Measurements from ENCODE around the gene CNGB1.
"Not testable (repeated sequence)": the region's sequence is repeated elsewhere in the genome, so short reads cannot be mapped to it uniquely, and the experiment has no call there.

The CNGB1 gene

GRCh38 chr16:57886427-57886826, 84.5 kb downstream of the CNGB1 start:
- no peak for DNase-seq (ENCODE audit: low read depth)

- DNase-seq (ENCODE audit: low read depth) = no peak
These were observed 86.2 kb downstream of the CNGB1 start for GRCh38 chr16:57884655-57885133.

- DNase-seq (ENCODE audit: low read depth) = no peak
These were observed 86.8 kb downstream of the CNGB1 start for GRCh38 chr16:57883953-57884654.

- DNase-seq (ENCODE audit: low read depth) = no peak
These were observed 87.4 kb downstream of the CNGB1 start for GRCh38 chr16:57883480-57883879.

GRCh38 chr16:57882792-57883191, 88.1 kb downstream of the CNGB1 start:
- DNase-seq (ENCODE audit: low read depth) = no peak

GRCh38 chr16:57882206-57882605, 88.7 kb downstream of the CNGB1 start:
- no peak for DNase-seq (ENCODE audit: low read depth)

GRCh38 chr16:57878586-57878985, 92.3 kb downstream of the CNGB1 start:
- DNase-seq (ENCODE audit: low read depth) = no peak

- no peak for DNase-seq (ENCODE audit: low read depth)
These were observed 94.7 kb downstream of the CNGB1 start for GRCh38 chr16:57876210-57876609.

- no peak for DNase-seq (ENCODE audit: low read depth)
These were observed 95.6 kb downstream of the CNGB1 start for GRCh38 chr16:57875347-57875746.

GRCh38 chr16:57873218-57873617, 97.7 kb downstream of the CNGB1 start:
- no peak for DNase-seq (ENCODE audit: low read depth)

- not testable (repeated sequence) for DNase-seq (ENCODE audit: low read depth)
These were observed 98.2 kb downstream of the CNGB1 start for GRCh38 chr16:57872764-57873163.

- no peak for DNase-seq (ENCODE audit: low read depth)
These were observed 99.5 kb downstream of the CNGB1 start for GRCh38 chr16:57871456-57871855.

GRCh38 chr16:57870753-57871454, 100.0 kb downstream of the CNGB1 start:
- no peak for DNase-seq (ENCODE audit: low read depth)

GRCh38 chr16:57868913-57869520, 101.9 kb downstream of the CNGB1 start:
- DNase-seq (ENCODE audit: low read depth) = no peak

- DNase-seq (ENCODE audit: low read depth) = no peak
These were observed 103.8 kb downstream of the CNGB1 start for GRCh38 chr16:57867000-57867561.

- DNase-seq (ENCODE audit: low read depth) = no peak
These were observed 104.4 kb downstream of the CNGB1 start for GRCh38 chr16:57866529-57866918.

- DNase-seq (ENCODE audit: low read depth) = no peak
These were observed 105.0 kb downstream of the CNGB1 start for GRCh38 chr16:57865746-57866528.

- DNase-seq (ENCODE audit: low read depth) = no peak
These were observed 107.3 kb downstream of the CNGB1 start for GRCh38 chr16:57863434-57864160.

GRCh38 chr16:57862698-57863433, 108.1 kb downstream of the CNGB1 start:
- no peak for DNase-seq (ENCODE audit: low read depth)

GRCh38 chr16:57859331-57859730, 111.6 kb downstream of the CNGB1 start:
- no peak for DNase-seq (ENCODE audit: low read depth)

GRCh38 chr16:57858635-57859034, 112.3 kb downstream of the CNGB1 start:
- DNase-seq (ENCODE audit: low read depth) = no peak
